HG02981 (cell line): Measurements from ENCODE around the gene GNG7.
"Not testable (repeated sequence)": the region's sequence is repeated elsewhere in the genome, so short reads cannot be mapped to it uniquely, and the experiment has no call there.

Experiments
- ATAC-seq: cut with Tn5 transposase; IDR thresholded peaks from one replicate; pipeline ENCODE4 v1.9.1; 2021; ENCODE audit warnings: mild to moderate bottlenecking, moderate library complexity; ENCODE audit not compliant: unreplicated experiment

GNG7 gene

DNA sequence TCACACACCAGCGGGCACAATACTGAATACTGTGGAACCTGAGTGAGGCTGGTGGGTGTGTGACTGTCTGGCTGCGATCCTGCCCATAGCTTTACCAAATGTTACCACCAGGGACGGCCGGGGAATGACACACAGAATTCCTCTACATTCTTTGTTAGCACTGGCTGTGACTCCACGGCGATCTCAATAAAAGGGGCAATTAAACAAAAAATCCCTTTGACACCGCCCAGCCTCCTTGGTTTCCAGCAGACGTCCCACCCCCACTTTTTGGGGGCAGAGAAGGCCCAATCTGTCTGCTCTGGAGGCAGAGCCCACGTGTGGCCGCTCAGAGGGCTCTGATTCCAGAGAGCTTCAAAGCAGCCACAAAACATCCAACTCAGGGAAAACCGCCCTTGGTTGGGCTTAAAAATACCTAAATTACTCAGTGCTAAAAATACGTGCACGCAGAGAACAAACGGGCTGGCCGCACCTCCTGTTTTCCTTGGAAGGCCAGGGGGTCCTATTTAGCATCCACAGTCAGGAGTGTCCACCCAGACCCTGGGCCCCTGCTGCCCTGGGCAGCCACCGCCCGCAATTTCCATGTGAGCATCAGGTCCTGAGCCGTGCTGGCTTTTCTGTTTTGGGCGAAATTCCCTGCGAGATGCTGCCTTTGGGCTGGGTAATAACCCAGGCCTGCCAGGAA lies 178.7 kb downstream of the GNG7 start:
- no peak for ATAC-seq

DNA sequence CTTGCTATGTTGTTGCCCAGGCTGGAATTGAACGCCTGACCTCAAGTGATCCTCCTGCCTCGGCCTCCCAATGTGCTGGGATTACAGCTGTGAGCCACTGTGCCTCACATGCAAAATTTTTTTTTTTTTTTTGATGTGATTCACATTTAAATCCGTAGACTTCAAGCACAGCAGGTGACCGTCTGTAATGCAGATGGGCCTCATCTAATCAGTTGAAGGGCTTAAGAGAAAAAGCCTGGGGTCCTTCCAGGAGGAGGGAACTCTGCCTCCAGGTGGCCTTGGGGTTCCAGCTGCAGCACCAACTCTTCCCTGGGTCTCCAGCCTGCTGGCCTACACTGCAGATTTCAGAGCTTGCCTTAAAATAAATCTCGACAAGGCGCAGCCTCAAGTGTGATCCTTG lies 183.0 kb downstream of the GNG7 start:
- ATAC-seq, result no peak

DNA sequence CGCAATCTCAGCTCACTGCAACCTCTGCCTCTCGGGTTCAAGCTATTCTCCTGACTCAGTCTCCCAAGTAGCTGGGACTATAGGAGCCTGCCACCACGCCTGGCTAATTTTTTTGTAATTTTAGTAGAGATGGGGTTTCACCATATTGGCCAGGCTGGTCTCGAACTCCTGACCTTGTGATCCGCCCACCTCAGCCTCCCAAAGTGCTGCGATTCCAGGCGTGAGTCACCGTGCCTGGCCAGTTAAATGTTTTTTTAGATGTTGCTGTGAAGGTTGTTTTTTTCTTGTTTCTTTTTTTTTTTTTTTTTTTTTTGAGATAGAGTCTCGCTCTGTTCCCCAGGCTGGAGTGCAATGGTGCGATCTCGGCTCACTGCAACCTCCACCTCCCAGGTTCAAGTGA lies 183.6 kb downstream of the GNG7 start:
- ATAC-seq, result not testable (repeated sequence)

DNA sequence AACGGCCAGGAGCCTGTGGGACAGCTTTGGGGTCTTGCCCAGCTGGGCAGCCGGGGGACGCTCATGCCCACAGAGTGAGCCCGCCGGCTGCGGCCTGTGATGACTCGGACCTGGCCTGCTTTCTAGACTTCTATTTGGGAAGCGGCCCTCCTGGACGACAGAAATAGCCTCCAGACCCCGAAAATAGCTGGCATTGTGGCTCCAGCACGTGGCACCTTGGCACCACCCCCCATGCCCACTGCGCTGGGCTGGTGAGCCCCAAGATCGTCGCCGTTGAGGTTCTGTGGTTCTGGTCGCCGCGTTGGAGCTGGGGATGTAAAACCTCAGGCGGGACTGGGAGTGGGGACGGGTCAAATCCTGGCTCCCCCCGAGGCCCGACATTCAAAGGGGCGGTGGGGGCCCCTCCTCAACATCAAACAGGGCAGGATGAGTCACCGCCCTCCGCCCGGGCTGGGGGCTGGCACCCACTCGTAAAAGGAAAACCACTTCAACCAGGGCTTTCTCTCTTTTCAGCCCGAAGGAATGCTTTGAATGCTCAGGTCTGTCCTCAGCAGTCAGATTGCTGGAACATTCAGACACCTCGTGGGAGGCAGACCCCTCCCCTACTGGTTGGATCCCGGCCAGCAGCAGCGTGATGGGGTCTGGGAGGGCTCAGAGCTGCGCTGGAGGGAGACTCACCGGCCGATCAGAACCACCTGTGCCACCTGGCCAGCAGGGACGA lies 184.5 kb downstream of the GNG7 start:
- no peak for ATAC-seq

DNA sequence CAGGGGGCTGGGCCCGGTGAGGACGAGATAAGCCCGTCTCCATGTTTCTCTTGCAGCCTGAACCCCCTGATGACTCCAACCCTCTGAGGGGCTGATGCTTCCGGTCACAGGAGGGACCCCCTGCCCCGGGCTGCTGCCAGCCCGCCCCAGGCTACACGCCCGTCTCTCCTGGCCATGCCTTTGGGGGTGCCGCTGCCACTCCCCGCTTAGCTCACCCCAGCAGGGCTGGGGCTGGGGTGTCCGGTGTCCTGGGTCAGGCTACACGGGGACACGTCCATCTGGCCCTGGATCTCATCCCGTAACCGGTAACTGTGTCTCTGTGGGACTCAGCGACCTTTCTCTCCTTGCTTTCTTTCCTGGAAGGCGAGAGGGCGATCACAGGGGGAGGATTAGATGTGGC lies 185.8 kb downstream of the GNG7 start:
- ATAC-seq, result no peak

DNA sequence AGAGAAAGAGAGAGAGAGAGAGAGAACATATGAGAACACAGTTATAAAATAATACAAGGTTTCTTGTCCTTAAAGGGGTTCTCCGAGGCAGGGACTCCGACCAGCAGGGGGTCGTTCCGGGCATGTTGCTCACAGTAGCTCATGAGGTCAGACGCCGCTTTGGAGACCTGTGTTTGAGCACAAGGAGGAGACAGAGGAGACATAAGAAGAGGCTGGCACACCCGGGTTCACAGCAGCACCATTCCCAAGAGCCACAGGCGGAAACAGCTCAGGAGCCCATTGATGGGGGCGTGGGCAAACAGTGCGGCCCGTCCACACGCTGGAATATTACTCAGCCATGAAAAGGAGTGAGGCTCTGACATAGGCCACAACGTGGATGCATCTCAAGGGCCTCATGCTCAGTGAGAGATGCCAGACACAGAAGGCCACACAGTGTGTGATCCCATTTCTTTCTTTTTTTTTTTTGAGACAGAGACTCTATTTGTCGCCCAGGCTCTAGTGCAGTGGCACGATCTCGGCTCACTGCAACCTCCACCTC lies 187.4 kb downstream of the GNG7 start:
- ATAC-seq, result no peak

DNA sequence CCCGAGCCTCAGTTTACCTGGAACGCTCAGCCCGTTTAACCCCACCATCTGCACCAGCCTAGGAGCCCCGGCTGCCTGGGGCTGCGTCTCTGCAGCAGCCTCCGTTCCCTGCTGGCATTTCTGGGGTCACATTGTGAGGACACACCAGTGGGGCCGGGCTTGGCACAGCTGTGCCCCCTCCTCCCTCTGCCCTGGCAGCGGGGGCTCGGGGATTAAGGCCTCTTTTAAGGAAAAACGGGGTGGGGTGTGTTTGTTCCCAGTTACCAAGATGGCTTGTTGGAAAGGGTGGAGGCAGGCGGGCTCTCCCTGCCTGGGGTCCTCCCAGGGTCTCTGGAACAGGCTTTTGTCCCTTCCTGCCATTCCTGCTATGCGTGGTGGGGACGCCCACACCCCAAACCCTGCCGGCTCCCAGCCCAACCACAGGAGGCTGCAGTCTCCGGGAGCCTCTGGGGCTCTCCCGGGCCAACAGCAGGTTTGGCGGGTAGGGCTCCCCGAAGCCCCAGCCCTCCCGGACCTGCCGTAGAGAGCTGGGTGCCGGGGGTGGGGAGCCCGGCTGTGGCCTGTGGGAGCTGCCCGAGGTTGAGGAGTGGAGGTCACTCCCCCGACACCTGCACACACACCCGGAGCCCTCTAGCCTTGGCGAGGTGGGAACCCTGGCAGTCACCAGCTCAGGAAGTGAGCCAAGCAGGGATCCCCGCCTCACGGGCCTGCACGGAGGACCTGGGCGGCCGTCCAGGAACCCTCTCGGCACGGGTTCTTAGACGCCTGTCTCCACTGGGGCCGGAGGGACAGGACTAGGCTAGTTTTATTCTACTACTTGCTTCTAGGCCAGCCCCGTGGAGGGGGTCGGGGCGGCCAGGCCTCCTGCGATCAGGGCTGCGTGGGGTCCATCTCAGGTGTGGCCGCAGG lies 189.7 kb downstream of the GNG7 start:
- ATAC-seq, result no peak

DNA sequence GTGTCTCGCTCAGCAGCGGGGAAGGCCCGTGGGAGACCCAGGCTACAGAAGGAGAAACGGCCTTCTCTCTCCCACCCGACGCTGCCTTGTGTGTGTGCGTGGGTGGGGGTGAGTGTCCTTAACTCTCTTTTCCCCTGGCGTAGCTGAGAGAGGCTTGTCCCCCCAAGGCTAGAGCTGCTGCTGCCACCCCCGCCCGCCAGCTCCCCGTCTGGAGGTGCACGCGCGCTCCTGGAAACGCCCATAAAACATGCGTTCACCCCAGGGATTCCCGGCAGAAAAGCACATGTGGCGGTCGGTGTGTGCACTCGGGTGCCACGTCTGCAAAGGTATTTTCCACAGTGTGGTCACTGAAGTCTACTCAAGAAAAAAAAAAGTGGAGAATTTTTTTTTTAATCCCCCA lies 190.5 kb downstream of the GNG7 start:
- no peak for ATAC-seq

DNA sequence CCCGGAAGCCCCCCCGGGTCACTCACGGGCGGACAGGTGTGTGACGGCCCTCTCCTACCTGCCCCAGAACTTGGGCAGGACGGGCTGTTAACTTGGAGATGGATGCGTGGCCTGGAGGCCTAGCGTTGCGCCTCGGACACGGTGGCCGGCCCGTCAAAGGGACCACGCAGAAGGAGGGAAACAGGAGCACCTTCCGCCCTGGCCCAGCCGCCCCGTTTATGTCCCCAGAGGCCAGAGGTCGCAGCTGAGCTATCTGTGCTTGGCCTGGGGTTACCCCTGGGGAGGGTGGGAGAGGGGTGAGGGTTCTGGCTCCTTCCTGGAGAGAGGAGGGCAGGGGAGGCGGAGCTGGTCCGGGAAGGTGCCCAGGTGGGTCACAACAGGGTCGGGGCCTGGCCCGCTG lies 190.9 kb downstream of the GNG7 start:
- no peak for ATAC-seq

DNA sequence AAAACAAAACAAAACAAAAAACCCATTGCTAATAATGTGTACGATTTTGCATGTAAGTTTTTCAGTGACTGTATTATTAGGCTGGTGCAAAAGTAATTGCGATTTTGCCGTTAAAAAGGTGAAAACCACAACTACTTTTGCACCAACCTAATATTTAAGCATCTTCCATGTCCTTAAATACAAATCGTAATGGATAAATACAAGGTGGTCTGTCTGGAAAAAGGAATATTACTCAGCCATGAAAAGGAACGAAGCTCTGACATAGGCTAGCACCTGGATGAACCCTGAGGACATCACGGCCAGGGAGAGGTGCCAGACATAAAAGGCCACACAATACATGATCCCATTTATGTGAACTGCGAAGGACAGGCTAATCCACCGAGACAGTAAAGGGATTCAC lies 193.4 kb downstream of the GNG7 start:
- ATAC-seq, result no peak

DNA sequence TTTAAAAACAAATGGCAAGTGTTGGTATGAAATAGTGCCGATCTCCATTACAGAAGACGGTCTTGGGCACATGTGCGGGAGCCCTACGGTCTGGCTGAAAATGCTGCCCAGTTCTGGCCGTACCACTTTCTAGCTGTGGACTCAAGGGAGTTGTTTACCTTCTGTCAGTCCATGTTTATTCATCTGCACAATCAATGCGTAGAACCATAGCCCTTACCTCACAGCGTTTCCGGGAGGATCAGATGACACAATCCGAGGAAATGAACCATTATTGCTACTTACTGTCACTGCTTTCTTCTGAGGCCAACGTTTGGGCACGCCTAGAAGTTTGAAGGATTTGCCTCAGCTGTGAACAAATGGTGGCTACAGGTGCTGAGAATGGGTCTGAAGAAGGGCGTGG lies 195.4 kb downstream of the GNG7 start:
- no peak for ATAC-seq

DNA sequence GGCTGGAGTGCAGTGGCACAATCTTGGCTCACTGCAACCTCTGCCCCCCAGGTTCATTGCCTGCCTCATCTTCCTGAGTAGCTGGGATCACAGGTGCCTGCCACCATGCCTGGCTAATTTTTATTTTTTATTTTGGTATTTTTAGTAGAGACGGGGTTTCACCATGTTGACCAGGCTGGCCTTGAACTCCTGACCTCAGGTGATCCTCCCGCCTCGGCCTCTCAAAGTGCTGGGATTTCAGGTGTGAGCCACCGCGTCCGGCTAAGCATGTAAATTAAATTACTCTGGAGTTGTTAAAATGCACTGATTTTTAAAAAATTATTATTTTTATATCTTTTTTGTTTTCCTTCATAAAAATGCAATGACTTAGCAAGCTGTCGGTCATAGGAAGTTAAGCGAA lies 195.8 kb downstream of the GNG7 start:
- ATAC-seq, result not testable (repeated sequence)

DNA sequence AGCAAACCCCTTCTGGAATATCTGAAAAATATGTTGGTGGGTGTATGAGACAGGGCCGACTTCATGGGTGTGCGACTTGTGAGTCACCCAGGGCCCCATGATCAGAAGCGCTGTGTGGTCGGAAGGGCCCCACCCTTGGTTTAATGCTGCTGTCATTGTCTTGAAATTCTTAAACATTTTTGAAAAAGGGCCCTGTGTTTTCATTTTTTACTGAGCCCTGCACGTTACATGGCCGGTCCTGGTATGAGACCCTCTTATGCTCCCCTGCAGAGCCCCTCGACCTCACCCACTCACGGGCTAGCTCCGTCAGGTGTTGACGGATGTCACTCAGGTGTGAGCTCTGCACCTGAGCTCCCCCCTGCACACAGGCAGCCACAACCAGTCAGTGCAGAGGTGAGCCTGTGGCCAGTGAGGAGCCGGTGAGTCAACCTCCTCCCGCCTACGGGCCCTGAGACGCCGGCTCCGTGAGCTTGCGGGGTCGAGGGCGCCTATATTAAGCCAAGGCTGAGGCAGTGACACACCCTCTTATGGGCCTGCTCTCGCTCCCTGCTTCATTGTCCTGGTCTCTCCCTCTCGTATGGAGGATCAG lies 198.9 kb downstream of the GNG7 start:
- ATAC-seq, result no peak

DNA sequence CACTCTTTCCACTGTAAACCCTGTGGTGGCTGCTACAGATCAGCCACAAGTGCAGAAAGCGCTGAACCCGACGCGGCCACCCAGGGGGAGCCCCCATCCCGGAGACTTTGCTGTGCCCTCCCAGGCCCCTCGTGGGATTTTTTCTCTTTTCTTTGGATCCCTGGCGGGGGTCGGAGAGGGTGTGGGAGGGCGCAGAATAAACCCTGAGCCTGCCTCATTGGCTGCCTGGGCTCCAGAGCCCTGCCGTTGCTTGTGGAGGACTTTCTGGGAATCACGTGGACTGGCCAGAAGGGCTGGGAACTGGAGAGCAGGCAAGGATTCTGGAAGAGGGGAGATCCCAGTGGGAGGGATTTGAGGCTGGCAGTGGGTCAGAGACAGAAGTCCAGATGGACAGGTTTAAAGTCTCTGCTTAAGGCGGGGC lies 201.6 kb downstream of the GNG7 start:
- no peak for ATAC-seq

DNA sequence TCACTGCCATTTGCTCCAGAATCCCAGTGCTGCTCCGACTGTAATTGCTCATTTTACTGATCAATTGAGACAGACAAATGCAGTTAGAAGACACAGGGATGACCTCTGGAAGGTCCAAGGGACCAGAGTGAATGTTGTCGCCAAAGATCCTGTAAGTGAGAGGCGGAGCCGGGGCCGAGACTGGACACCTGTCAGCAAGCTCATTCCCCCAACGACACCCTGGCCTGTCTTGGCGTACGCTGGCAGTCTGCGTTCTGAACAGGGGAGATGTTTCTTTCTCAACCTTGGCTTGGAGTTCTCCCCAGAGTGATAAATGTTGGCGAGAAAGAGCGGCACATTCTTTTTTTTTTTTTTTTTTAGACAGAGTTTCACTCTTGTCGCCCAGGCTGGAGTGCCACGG lies 202.3 kb downstream of the GNG7 start:
- no peak for ATAC-seq

DNA sequence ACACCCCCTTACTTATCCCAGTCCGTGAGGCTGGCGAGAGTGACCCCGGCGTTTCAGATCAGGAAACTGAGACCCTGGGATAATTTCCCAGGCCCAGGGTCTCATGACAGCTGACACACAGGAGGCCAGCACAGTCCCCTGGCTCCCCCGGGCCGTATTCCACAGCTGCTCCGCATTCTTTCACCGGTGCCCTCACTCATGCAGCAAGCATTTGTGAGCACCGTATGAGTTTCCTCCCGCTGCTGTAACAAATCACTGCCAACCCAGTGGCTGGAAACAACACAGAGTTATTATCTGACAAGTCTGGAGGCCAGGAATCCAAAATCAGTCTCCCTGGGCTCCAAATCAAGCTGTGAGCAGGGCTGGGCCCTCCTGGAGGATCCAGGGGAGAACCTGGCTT lies 205.3 kb downstream of the GNG7 start:
- ATAC-seq, result no peak

DNA sequence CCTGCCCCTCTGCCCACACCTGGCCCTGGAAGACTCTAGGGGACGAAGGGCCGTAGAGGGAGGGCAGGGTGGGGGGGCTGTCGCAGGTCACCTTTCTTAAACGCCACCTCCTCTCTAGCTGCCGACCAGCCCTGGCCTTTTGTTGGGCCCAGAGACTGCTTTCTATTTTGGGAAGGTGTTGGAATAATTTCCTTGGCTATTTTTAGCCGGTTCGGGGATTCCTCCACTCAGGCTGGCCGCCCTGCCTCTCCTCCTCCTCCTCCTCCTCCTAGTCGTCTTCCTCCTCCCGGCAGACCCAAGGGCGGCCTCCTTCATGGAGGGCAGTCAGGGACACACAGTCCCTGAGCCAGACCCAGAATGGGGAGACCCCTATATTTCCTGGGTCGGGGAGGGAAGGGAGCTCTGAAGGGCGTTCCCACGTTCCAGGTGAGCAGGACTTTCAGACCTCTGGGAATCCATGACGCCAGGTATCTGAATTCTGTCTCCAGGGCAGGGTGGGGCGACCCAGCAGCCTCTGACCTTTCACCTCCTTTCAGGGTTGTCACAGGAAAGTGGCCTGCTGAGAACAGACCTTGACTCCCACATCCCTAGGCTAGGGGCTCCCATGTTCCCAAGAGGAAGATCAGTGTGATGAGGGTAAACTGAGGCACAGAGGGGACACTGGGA lies 206.7 kb downstream of the GNG7 start:
- ATAC-seq, result no peak

DNA sequence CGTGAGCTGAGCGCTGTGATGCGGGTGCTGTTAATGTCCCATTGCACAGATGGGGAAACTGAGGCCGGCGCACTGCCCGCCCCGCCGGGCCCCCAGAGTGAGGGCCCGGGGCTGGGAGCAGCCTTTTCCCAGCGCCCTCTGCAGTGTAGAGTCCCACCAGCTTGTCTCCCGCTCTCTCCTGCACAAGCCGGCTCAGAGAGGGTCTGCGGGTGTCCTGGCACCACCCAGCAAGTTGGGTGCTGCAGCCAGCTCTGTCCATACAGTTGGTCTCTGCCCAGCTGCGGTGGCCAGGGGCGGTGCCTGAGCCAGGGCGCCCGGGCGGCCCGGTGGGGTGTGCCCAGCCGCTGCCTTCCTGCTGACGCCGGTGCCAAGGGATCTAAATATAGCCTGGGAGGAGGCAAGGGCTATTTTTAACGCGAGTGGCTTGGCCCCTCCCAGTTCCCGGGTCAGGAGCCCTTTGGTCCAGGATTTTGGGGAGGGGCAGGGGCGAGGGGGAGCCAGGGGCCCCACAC lies 207.3 kb downstream of the GNG7 start:
- ATAC-seq, result no peak

DNA sequence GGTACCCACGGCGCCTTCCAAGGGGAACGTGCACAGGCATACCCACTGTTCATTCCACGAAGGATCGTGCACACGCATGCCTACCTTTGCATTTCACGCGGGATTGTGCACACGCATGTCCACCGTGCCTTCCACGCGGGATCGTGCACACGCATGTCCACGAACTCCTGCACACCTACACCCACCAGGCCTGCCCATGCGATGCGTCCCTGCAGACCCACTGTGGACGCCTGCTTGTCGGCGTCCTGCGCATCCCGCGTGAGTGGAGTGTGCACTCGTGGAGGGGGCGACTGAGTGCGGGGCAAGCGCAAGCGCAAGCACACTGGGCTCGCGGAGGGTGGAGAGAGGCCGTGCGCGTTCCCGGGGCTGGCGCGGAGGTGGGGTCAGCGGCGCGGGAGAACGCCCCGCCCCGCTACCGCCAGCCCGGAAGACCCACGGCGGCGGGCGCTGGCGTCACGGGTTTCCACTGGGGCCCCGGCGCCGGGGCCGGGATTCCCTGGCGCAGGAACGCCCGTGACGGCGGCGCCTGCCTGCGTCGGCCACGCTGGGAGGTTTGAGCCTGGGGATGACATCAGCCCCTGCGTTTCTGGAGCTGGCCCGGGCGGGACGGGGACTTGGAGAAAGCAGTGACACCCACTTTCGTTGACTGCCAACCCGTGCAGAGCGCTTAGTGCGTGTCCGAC lies 207.9 kb downstream of the GNG7 start:
- no peak for ATAC-seq

DNA sequence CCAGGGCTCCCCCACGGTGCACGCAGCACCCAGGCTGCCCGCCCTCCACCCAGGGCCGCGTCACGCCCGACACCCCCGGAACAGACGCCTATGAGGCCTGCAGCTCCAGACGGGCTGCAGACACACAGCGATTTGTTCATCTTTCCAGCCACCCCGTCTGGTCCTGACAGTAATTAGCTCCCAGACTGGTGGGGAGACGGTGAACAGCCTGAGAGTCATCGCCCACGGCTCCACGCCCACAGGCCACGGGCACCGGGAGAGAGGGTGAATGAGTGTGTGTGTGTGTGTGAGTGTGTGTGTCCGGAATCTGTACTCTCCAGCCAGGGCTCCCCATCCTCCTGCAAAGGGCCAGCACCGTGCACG lies 208.4 kb downstream of the GNG7 start:
- ATAC-seq, result no peak
